Kidney (tissue), 14 donors: ENCODE results near the gene SULF2. TPM values are rescaled to one million over a fixed set of nuclear protein-coding genes. Genes with fewer than 3 reads are reported as not detected.

Experiments
- DNase-seq, 5 donors: peaks; one replicate each; pipeline ENCODE4 v3.0.0-alpha.2; 2013 to 2020
- FAIRE-seq: peaks from 2 replicates; lab custom pipeline; 2012; peaks lifted over from hg19 to GRCh38; lab: Jason Lieb, UNC
- H3K27ac ChIP-seq, 2 donors: one replicate each; pipeline ENCODE4 v1.7.0; 2013; ENCODE audit warnings: low read depth in 2 of 2, low read length in 2 of 2, inconsistent platforms in 1 of 2
- H3K27me3 ChIP-seq: one replicate; pipeline ENCODE4 v1.7.1; 2013; ENCODE audit warnings: low read length, inconsistent platforms; ENCODE audit not compliant: control insufficient read depth, insufficient read depth
- H3K36me3 ChIP-seq, 3 donors: one replicate each; pipeline versions ENCODE4 v1.7.0 to v1.7.1; 2013; ENCODE audit warnings: low read length in 3 of 3, control low read depth in 1 of 3, inconsistent platforms in 1 of 3; ENCODE audit not compliant: insufficient read depth in 3 of 3, control insufficient read depth in 2 of 3
- H3K4me1 ChIP-seq, 3 donors: one replicate each; pipeline versions ENCODE4 v1.7.0 to v1.7.1; 2013; ENCODE audit warnings: low read length in 3 of 3, inconsistent platforms in 1 of 3, low read depth in 1 of 3; ENCODE audit not compliant: control insufficient read depth in 2 of 3, insufficient read depth in 2 of 3
- H3K4me3 ChIP-seq, 3 donors: one replicate each; pipeline versions ENCODE4 v1.7.0 to v1.8.1; 2013; ENCODE audit warnings: low read length in 3 of 3, control low read depth in 1 of 3, inconsistent platforms in 1 of 3
- H3K9ac ChIP-seq, 3 donors: one replicate each; pipeline versions ENCODE4 v1.7.0 to v1.7.1; 2013; ENCODE audit warnings: low read length in 3 of 3, control low read depth in 1 of 3, inconsistent platforms in 1 of 3
- H3K9me3 ChIP-seq, 3 donors: one replicate each; pipeline versions ENCODE4 v1.7.0 to v1.7.1; 2013; ENCODE audit warnings: low read length in 3 of 3, control low read depth in 1 of 3, inconsistent platforms in 1 of 3; ENCODE audit not compliant: control insufficient read depth in 2 of 3, insufficient read depth in 1 of 3
- CTCF ChIP-seq: IDR thresholded peaks from 3 replicates; pipeline ENCODE4 v1.5.1; 2012; ENCODE audit warnings: mild to moderate bottlenecking, moderate library complexity, borderline replicate concordance; ENCODE audit not compliant: insufficient read depth; ENCODE audit errors: extremely low read depth
- intact Hi-C: fragments of 100-400 bp; cut with DNase I; formaldehyde crosslinking; loops from one replicate; pipeline ENCODE4 v1.11.1; 2022
- polyA plus RNA-seq: library from polyadenylated mRNA; stranded (reverse); fragments of 350-450 nt; fragmentation: Illumina TruSeq; extraction: RNeasy Lipid Tissue Mini Kit (QIAGEN cat#74804); gene quantifications from one replicate; pipeline ENCODE4 v1.2.3, GENCODE V29; 2014; ENCODE audit warnings: low read depth, low replicate concordance; ENCODE audit not compliant: insufficient read depth
- total RNA-seq: library from RNA; stranded (reverse); fragmentation: NEBNext Ultra II Directional; extraction: Animal tissue kit (Norgen Biotek cat#: 25700); gene quantifications from one replicate; pipeline ENCODE4 v1.2.1, GENCODE V29; 2021
- donor health status: control.
- donor health status: control.
- donor health status: control.
- donor health status: control.
- donor health status: control.
- donor health status: DM: yes; HTN: yes; CAD: no.
- donor health status: Normal renal cell carcinoma (clear cell type).

Gene SULF2
- total and polyA plus RNA-seq, 2 donors from 2014 or later: 85.1 to 257 TPM

GRCh38 chr20:47687095-47687987, 97.9 kb downstream of the SULF2 start:
- intact Hi-C loops: no loop called here

GRCh38 chr20:47686545-47686944, 98.7 kb downstream of the SULF2 start:
- Histone ChIP-seq H3K4me3 (no peak overlapping the region), H3K9me3 (peaks cover 0 to 7% (median under 1%) of the 10 kb centered on the region in 3 donors), H3K4me1 (peaks cover 0 to 6% (median 0%) of the 10 kb centered on the region in 3 donors), H3K36me3 (peaks cover 0 to 5% (median 0%) of the 10 kb centered on the region in 3 donors), H3K27ac (no peak overlapping the region), H3K27me3 (no peaks in the 10 kb centered on the region), H3K9ac (no peak overlapping the region)
- FAIRE-seq (no peak), DNase-seq (peak in 3 of 5 donors; percentile 76 to 88 (median 83))
- intact Hi-C loops: no loop called here
- no peak for TF ChIP-seq CTCF

More at GRCh38 chr20:47687095-47687987, 97.9 kb downstream of the SULF2 start:
- no peak for TF ChIP-seq CTCF
- Histone ChIP-seq H3K4me1 (peaks cover 0 to 6% (median 0%) of the 10 kb centered on the region in 3 donors), H3K27me3 (no peaks in the 10 kb centered on the region), H3K27ac (no peak overlapping the region), H3K9me3 (peaks cover 0 to 15% (median 7%) of the 10 kb centered on the region in 3 donors), H3K9ac (no peak overlapping the region), H3K4me3 (no peak overlapping the region), H3K36me3 (peaks cover 0 to 5% (median 0%) of the 10 kb centered on the region in 3 donors)
- no peak for FAIRE-seq
- DNase-seq: no peak

GRCh38 chr20:47684306-47685080, 100.8 kb downstream of the SULF2 start:
- intact Hi-C loops: no loop called here
- Histone ChIP-seq H3K9me3 (no peaks in the 10 kb centered on the region), H3K9ac (no peak overlapping the region), H3K36me3 (peaks cover 0 to 5% (median 0%) of the 10 kb centered on the region in 3 donors), H3K27me3 (no peaks in the 10 kb centered on the region), H3K4me1 (peaks cover 0 to 8% (median 0%) of the 10 kb centered on the region in 3 donors), H3K27ac (no peak overlapping the region), H3K4me3 (no peak overlapping the region)
- no peak for FAIRE-seq
- no peak for TF ChIP-seq CTCF
- no peak for DNase-seq
